Ovary (tissue), 9 donors: ENCODE results near the gene BGN. TPM values are rescaled to one million over a fixed set of nuclear protein-coding genes. Genes with fewer than 3 reads are reported as not detected.

Source experiments
- DNase-seq, 5 donors: peaks; one replicate each; pipeline ENCODE4 v3.0.0-alpha.2; 2019 to 2020
- H3K27ac ChIP-seq, 2 donors: fragments of 200-600 bp; one replicate each; pipeline versions ENCODE4 v1.5.1 to v1.8.0; 2019 to 2022
- H3K27me3 ChIP-seq: fragments of 200-600 bp; one replicate; pipeline ENCODE4 v1.8.0; 2022
- H3K36me3 ChIP-seq: fragments of 200-600 bp; sonication (generic); one replicate; pipeline ENCODE4 v1.5.1; 2019
- H3K4me1 ChIP-seq: one replicate; pipeline ENCODE4 v1.8.1; 2013; ENCODE audit warnings: mild to moderate bottlenecking, moderate library complexity; ENCODE audit not compliant: insufficient read depth
- H3K4me3 ChIP-seq: fragments of 200-600 bp; sonication (generic); one replicate; pipeline ENCODE4 v1.5.1; 2017
- H3K9me3 ChIP-seq, 2 donors: fragments of 200-600 bp in 1 of 2; sonication (generic) in 1 of 2; one replicate each; pipeline versions ENCODE4 v1.5.1 to v1.8.1; 2013 to 2019; ENCODE audit warnings: mild to moderate bottlenecking in 1 of 2, moderate library complexity in 1 of 2
- CTCF ChIP-seq, 3 donors: fragments of 450-650 bp in 2 of 3; fragments of 200-600 bp in 1 of 3; IDR thresholded peaks; one replicate each; pipeline versions ENCODE4 v1.5.1 to v1.8.0; 2016 to 2022; ENCODE audit warnings: antibody characterized with exemption in 3 of 3, mild to moderate bottlenecking in 1 of 3
- EP300 ChIP-seq: sonication (generic); formaldehyde crosslinking; IDR thresholded peaks from one replicate; pipeline ENCODE4 v1.6.1; 2017; ENCODE audit warnings: antibody characterized with exemption
- POLR2A ChIP-seq: fragments of 450-650 bp; IDR thresholded peaks from one replicate; pipeline ENCODE4 v1.6.1; 2017; ENCODE audit warnings: antibody characterized with exemption, mild to moderate bottlenecking, moderate library complexity
- WGBS, 3 donors: extraction: QIAGEN DNeasy Blood & Tissue Kit in 1 of 3; methylation state at CpG; one replicate each; pipeline versions ENCODE4 v1.1.5 to v1.1.7; 2013 to 2017; 5-methylcytosine and 5-hydroxymethylcytosine counted together
- intact Hi-C, 4 donors: fragments of 100-400 bp; cut with DNase I; formaldehyde crosslinking; loops; one replicate each; pipeline versions ENCODE4 v1.11.0 to v1.15.1; 2022 to 2023
- polyA plus RNA-seq, 2 donors: library from polyadenylated mRNA; stranded (reverse); fragments of 200-250 nt in 1 of 2; fragments of 350-450 nt in 1 of 2; fragmentation: Illumina TruSeq in 1 of 2; extraction: RNeasy Lipid Tissue Mini Kit (QIAGEN cat#74804) in 1 of 2; gene quantifications; one replicate each; pipeline ENCODE4 v1.2.3, GENCODE V29; 2013 to 2014
- total RNA-seq, 7 donors: library from RNA; depleted of rRNA in 2 of 7; stranded (reverse); fragments of >200 nt in 2 of 7; fragmentation: NEBNext Ultra II Directional in 3 of 7; extraction: Animal tissue kit (Norgen Biotek cat#: 25700) in 3 of 7; gene quantifications; one replicate each; pipeline versions ENCODE4 v1.1.0 to v1.2.4, GENCODE V29; 2016 to 2023
- donor health status: DM: no; HTN: no; CAD: no; lungs with moderate emphysema.
- donor health status: DM: no; HTN: no; CAD: no.
- donor health status: Bipolar disorder and iron deficiency.
- donor health status: DM: yes; HTN: yes; CAD: no.
- donor health status: DM: no; HTN: no; CAD: no.
- donor health status: DM: yes; HTN: yes; CAD: no.

The BGN gene
- total and polyA plus RNA-seq, 9 donors = 10.0 to 81.7 (median 48.5) TPM

GRCh38 chrX:153519569-153520286 lies 24.9 kb downstream of the BGN start:
- no peaks in the 10 kb centered on the region for H3K4me1 ChIP-seq
- H3K4me3 ChIP-seq = no peak overlapping the region
- TF ChIP-seq CTCF (IDR thresholded peaks at IDR 0.05) = no peak
- TF ChIP-seq POLR2A = no peak
- no peak for TF ChIP-seq EP300
- H3K9me3 ChIP-seq = no peaks in the 10 kb centered on the region
- no peaks in the 10 kb centered on the region for H3K36me3 ChIP-seq
- H3K27me3 ChIP-seq = no peaks in the 10 kb centered on the region
- no peak for DNase-seq
- H3K27ac ChIP-seq = no peak overlapping the region
- WGBS, 3 donors = 66 to 70% (median 69%) methylated on average over 20 to 21 of the region's 21 CpGs
- intact Hi-C loops = no loop called here

GRCh38 chrX:153520287-153520917 lies 25.6 kb downstream of the BGN start:
- Histone ChIP-seq H3K9me3 (no peaks in the 10 kb centered on the region), H3K27me3 (no peaks in the 10 kb centered on the region), H3K36me3 (no peaks in the 10 kb centered on the region), H3K4me3 (no peak overlapping the region), H3K27ac (no peak overlapping the region), H3K4me1 (no peaks in the 10 kb centered on the region)
- DNase-seq = no peak
- intact Hi-C loops = no loop called here
- TF ChIP-seq EP300 (no peak), CTCF (IDR thresholded peaks at IDR 0.05) (no peak), POLR2A (no peak)
- 58 to 71% (median 66%) methylated on average over 7 of the region's 7 CpGs for WGBS, 3 donors

GRCh38 chrX:153521034-153521433 lies 26.3 kb downstream of the BGN start:
- WGBS, 3 donors = 36 to 50% (median 40%) methylated on average over 7 to 9 of the region's 9 CpGs
- Histone ChIP-seq H3K4me1 (no peaks in the 10 kb centered on the region), H3K9me3 (no peaks in the 10 kb centered on the region), H3K4me3 (no peak overlapping the region), H3K36me3 (no peaks in the 10 kb centered on the region), H3K27me3 (no peaks in the 10 kb centered on the region), H3K27ac (no peak overlapping the region)
- no peak for DNase-seq
- TF ChIP-seq EP300 (no peak), CTCF (IDR thresholded peaks at IDR 0.05) (no peak), POLR2A (no peak)
- intact Hi-C loops = no loop called here

GRCh38 chrX:153522259-153522658 lies 27.5 kb downstream of the BGN start:
- TF ChIP-seq POLR2A (no peak), EP300 (no peak), CTCF (IDR thresholded peaks at IDR 0.05) (no peak)
- H3K36me3 ChIP-seq = no peaks in the 10 kb centered on the region
- WGBS, 3 donors = 57 to 68% (median 59%) methylated on average over 12 of the region's 12 CpGs
- intact Hi-C loops = no loop called here
- no peaks in the 10 kb centered on the region for H3K4me1 ChIP-seq
- no peaks in the 10 kb centered on the region for H3K27me3 ChIP-seq
- H3K4me3 ChIP-seq = no peak overlapping the region
- DNase-seq = no peak
- H3K27ac ChIP-seq = no peak overlapping the region
- H3K9me3 ChIP-seq = no peaks in the 10 kb centered on the region
